Limb (tissue), 2 donors: ENCODE results near the gene NCEH1.
A peak's percentile ranks its signal among the peaks of the same experiment; 100 is the strongest.
"Not testable (repeated sequence)": the region's sequence is repeated elsewhere in the genome, so short reads cannot be mapped to it uniquely, and the experiment has no call there.

ENCODE experiments used
- DNase-seq, 2 donors: peaks; one replicate each; pipeline ENCODE4 v3.0.0-alpha.2; 2016; ENCODE audit errors: extremely low spot score in 2 of 2

NCEH1 gene

GRCh38 chr3:172710664-172711453, at the start of gene NCEH1:
Gene NCEH1 (minus strand): TSS chr3:172711067. CDS start chr3:172710984, 83 bp downstream.
- DNase-seq, result peak; percentile 83 to 89

GRCh38 chr3:172760416-172760815, 49.5 kb upstream of the NCEH1 start:
- not testable (repeated sequence) for DNase-seq

- DNase-seq, result no peak
Observed at GRCh38 chr3:172753125-172753524, 42.3 kb upstream of the NCEH1 start.

- DNase-seq, result no peak
Observed at GRCh38 chr3:172752651-172753050, 41.8 kb upstream of the NCEH1 start.

GRCh38 chr3:172751175-172751704, 40.4 kb upstream of the NCEH1 start:
- no peak for DNase-seq

- DNase-seq, result peak; percentile 97 to 99
Observed at GRCh38 chr3:172750368-172751174, 39.7 kb upstream of the NCEH1 start, which contains the start of gene ECT2. Gene ECT2 (plus strand): TSS chr3:172750726. CDS start chr3:172754531, 3,805 bp downstream.

- DNase-seq, result no peak
Observed at GRCh38 chr3:172750069-172750367, 39.2 kb upstream of the NCEH1 start.

- peak in 1 of 2 donors; percentile 49 for DNase-seq
Observed at GRCh38 chr3:172749230-172749965, 38.5 kb upstream of the NCEH1 start.

GRCh38 chr3:172746475-172746874, 35.6 kb upstream of the NCEH1 start:
- DNase-seq, result no peak

GRCh38 chr3:172739462-172739861, 28.6 kb upstream of the NCEH1 start:
- DNase-seq, result no peak

- DNase-seq, result no peak
Observed at GRCh38 chr3:172735014-172735413, 24.1 kb upstream of the NCEH1 start.

- no peak for DNase-seq
Observed at GRCh38 chr3:172726380-172726779, 15.5 kb upstream of the NCEH1 start.

GRCh38 chr3:172722536-172723040, 11.7 kb upstream of the NCEH1 start:
- not testable (repeated sequence) for DNase-seq

GRCh38 chr3:172717493-172718088, 6.7 kb upstream of the NCEH1 start:
- DNase-seq, result no peak

GRCh38 chr3:172716476-172716875, 5.6 kb upstream of the NCEH1 start:
- no peak for DNase-seq

GRCh38 chr3:172713316-172713715, 2.4 kb upstream of the NCEH1 start:
- no peak for DNase-seq

- no peak for DNase-seq
Observed at GRCh38 chr3:172711454-172711795, 558 bp upstream of the NCEH1 start.

- peak in 1 of 2 donors; percentile 56 for DNase-seq
Observed at GRCh38 chr3:172709774-172710663, 848 bp downstream of the NCEH1 start.

GRCh38 chr3:172708921-172709773, 1.7 kb downstream of the NCEH1 start:
- no peak for DNase-seq
